T-helper 1 cell treated with Interleukin-12 subunit alpha and Interleukin-12 subunit beta and Interleukin-4 antibody, amounts not matched to agents 30 μg/mL and 1 μg/mL, for 36 hours (primary cell): ENCODE results near the gene MIS18BP1.
"Not testable (repeated sequence)": the region's sequence is repeated elsewhere in the genome, so short reads cannot be mapped to it uniquely, and the experiment has no call there.

ENCODE experiments used
- H3K27ac Mint-ChIP-seq: one replicate; pipeline ENCODE4 v1.8.0; 2021; ENCODE audit warnings: mild to moderate bottlenecking, mixed read lengths
- H3K27me3 Mint-ChIP-seq: one replicate; pipeline ENCODE4 v1.8.0; 2021; ENCODE audit warnings: low read depth, mixed read lengths
- H3K36me3 Mint-ChIP-seq: one replicate; pipeline ENCODE4 v1.8.0; 2021; ENCODE audit warnings: low read depth, mixed read lengths
- H3K4me1 Mint-ChIP-seq: one replicate; pipeline ENCODE4 v1.8.0; 2021; ENCODE audit warnings: low read depth, mixed read lengths
- H3K4me3 Mint-ChIP-seq: one replicate; pipeline ENCODE4 v1.8.0; 2021; ENCODE audit warnings: mild to moderate bottlenecking, moderate library complexity, mixed read lengths
- H3K9me3 Mint-ChIP-seq: one replicate; pipeline ENCODE4 v1.8.0; 2021; ENCODE audit warnings: mixed read lengths

Gene MIS18BP1

DNA sequence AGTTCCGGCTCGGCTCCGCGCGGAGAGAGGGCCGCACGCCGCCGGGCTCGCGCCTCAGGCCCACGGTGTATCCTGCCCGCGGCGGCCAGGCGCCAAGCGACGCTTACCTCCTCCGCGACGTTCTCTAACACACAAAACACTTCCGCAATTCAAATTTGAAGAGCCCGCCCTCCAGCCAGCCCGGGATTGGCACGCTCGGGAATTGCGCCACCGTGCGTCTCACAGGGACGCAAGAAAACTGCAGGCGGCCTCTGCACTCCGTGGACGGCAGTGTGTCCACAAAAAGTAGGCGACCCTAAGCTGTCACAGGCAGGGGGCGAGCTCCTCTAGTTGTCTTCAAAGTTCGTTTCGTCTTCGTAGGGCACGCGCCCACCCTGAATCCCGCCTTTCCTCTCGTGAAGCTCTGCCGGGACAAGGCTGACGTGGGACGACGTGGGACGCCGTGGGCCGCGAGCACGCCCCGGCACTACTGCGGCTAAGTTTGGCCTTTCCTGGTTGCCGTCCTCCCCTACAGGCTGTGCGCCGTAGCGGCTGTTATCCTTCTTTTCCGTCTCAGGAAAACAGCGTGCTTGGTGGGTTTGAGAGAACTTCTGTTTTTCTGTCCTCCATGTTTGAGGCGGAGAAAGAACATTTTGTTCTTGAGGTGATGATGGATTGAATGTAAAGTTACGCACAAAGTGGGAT lies at the start of gene MIS18BP1:
MIS18BP1 (minus strand) TSS at position 133 of the 684 bp plus-strand sequence. CDS start 5,916 bp downstream, outside the sequence.
- Mint-ChIP-seq H3K36me3 (peaks cover 6% of the 10 kb centered on the region), H3K27ac (peak within 1 kb of the TSS; percentile 98), H3K9me3 (peaks cover 16% of the 10 kb centered on the region), H3K4me1 (peaks cover 15% of the 10 kb centered on the region), H3K27me3 (peaks cover 4% of the 10 kb centered on the region), H3K4me3 (peak within 1 kb of the TSS; percentile 95)

DNA sequence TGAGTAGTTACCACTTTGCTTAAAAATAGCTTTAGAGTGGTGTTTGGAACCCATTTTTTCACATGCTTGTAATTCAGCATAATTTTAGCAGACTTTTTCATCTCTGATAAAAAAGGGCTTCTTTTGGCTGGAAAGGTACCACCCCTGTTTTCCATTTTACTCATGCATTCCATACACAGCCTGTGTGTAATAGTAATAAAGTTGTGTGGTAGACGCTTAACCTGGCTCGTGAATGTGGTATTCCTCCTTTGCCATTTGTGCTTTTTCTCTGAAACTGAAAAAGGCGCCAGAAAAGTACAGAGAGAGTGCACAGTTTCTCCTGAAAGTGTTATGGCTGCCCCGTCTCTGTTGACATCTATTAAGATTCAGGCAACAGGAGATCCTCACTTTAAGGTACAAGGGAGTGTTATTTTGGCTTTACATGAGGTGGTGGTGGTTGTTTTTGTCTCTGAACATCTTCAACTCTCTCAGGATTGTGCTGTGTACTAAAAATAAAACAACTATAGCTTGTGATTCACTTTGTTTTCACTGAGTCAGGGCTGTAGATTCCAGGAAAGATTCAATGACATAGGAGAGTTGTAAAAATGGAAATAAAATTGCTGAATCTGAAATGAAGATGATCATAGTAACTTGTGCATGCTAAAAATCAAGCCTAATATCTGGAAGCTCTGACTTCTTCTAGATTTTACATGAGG lies 45.6 kb upstream of the MIS18BP1 start:
- Mint-ChIP-seq H3K4me3 (no peak overlapping the region), H3K27ac (no peak overlapping the region), H3K9me3 (no peaks in the 10 kb centered on the region), H3K4me1 (peaks cover 4% of the 10 kb centered on the region), H3K27me3 (no peaks in the 10 kb centered on the region), H3K36me3 (no peaks in the 10 kb centered on the region)

DNA sequence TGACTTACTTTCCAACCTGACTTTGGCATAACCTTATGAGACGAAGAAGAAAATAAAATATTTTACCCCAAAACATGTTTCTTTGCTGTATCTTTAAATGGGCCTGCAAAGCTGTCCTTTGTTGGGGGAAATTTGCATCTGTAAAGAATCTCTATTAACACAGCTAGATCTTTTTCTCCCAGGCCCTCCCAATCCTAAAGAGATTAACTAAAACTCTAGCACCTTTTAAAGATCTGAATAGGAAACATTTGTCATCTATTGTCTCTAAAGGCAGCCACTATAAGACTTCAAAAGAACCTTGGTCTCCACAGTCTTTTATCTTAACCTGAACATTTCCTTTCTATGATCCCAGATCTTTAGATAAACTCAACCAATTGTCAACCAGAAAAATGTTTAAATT lies 41.8 kb upstream of the MIS18BP1 start:
- Mint-ChIP-seq H3K4me1 (peaks cover 10% of the 10 kb centered on the region), H3K9me3 (peaks cover 11% of the 10 kb centered on the region)
- H3K4me3 Mint-ChIP-seq, H3K36me3 Mint-ChIP-seq, H3K27ac Mint-ChIP-seq, H3K27me3 Mint-ChIP-seq: not testable (repeated sequence)

DNA sequence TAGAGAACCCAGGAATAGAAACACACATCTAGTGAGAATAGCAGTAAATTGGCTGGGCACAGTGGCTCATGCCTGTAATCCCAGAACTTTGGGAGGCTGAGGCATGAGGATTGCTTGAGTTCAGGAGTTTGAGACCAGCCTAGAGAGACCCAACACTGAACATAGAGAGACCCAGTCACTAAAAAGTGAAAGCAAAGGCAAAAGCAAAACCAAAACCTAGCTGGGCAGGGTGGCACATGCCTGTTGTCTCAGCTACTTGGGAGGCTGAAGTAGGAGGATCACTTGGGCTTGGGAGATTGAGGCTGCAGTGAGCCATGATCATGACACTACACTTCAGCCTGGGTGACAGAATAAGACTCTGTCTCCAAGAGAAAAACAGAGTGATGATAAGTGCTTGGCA lies 37.5 kb upstream of the MIS18BP1 start:
- Mint-ChIP-seq H3K36me3 (no peaks in the 10 kb centered on the region), H3K4me1 (peaks cover 7% of the 10 kb centered on the region), H3K9me3 (peaks cover 11% of the 10 kb centered on the region), H3K4me3 (no peak overlapping the region), H3K27ac (no peak overlapping the region), H3K27me3 (no peaks in the 10 kb centered on the region)

DNA sequence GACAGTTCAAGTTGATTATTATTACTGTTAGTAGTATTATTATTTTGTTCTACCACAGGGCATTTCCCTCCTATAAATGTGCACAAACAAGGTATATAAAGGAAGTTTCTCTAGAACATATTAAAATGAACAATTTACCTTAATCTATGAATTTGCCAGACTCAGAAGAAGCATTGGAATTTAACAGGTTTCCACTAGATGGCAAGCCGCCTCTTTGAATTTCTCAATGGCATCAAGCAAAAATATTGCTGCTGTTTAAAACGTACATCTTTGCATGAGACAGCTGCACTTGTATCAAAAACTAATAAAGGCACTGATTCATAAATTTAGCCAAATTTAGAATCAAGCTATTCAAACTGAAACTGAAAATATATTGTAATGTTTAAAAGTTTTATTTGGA lies 34.6 kb upstream of the MIS18BP1 start:
- H3K4me1 Mint-ChIP-seq = peaks cover 7% of the 10 kb centered on the region
- H3K36me3 Mint-ChIP-seq = no peaks in the 10 kb centered on the region
- no peaks in the 10 kb centered on the region for H3K27me3 Mint-ChIP-seq
- H3K9me3 Mint-ChIP-seq = peaks cover 11% of the 10 kb centered on the region
- H3K4me3 Mint-ChIP-seq = no peak overlapping the region
- H3K27ac Mint-ChIP-seq = no peak overlapping the region

DNA sequence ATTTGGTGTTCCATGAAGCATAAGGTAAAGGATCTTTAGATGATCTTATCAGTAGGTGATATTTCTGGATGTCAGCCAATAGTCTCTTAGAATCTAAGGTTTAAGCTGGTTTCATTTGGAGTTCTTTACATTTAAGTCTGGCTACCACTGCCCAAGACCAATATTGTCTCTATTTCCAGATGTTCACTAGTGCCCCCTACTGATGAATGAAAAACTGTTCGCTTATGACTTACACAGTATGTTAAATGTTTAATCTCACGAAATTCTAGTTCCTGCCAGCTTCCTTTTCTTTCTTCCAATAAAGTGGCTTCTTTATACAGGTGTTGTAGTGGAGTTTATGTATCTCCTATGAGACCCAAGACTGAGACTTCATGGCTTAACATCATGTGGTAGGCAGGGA lies 31.8 kb upstream of the MIS18BP1 start:
- no peaks in the 10 kb centered on the region for H3K27me3 Mint-ChIP-seq
- no peak overlapping the region for H3K27ac Mint-ChIP-seq
- H3K9me3 Mint-ChIP-seq = peaks cover 19% of the 10 kb centered on the region
- no peaks in the 10 kb centered on the region for H3K4me1 Mint-ChIP-seq
- no peak overlapping the region for H3K4me3 Mint-ChIP-seq
- no peaks in the 10 kb centered on the region for H3K36me3 Mint-ChIP-seq

DNA sequence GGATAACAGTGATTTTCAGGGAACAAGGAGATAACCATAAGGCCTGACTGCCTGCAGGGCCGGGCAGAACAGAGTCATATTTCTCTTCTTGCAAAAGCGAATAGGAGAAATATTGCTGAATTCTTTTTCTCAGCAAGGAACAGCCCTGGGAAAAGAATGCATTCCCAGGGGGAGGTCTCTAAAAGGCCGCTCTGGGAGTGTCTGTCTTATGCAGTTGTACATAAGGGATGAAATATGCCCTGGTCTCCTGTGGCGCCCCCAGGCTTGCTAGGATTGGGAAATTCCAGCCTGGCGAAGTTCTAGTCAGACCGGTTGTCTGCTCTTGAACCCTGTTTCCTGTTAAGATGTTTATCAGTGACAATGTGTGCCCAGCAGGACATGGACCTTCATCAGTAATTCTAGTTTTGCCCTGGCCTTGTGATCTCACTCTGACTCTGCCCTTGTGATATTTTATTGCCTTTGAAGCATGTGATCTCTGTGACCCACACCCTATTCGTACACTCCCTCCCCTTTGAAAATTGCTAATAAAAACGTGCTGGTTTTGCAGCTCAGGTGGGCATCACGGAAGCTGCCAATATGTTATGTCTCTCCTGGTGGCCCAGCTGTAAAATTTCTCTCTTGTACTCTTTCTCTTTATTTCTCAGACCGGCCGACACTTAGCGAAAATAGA lies 28.9 kb upstream of the MIS18BP1 start:
- H3K36me3 Mint-ChIP-seq, H3K27ac Mint-ChIP-seq, H3K4me3 Mint-ChIP-seq, H3K4me1 Mint-ChIP-seq, H3K27me3 Mint-ChIP-seq: not testable (repeated sequence)
- H3K9me3 Mint-ChIP-seq = peaks cover 19% of the 10 kb centered on the region

DNA sequence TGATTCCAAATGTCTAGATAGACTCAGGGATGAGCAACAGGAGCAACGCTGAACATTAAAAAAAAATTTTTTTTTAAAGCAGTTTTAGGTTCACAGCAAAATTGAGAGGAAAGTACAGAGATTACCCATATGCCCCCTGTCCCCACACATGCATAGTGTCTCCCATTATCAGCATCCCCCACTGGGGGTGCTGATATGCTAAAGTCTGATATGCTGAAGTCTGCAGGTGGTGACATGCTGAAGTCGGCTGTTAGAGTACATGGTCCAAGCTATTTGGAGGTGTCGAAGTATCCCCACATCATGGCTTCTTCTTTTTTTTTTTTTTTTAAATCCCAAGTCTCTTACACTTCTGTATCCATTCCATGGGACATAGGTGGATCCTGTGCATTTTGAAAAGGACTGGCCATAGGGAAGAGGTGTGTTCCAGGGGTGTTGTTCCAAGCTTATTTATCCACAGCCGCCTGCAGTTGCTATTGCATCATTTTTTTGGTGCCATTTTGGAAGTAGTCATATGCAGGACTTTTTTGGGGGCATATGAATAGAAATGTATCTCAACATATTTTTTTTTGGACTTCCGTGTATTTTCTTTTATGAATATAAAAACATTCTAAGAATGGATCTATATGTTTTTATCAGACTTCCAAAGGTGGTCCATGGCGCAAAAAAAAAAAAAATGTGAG lies 19.0 kb upstream of the MIS18BP1 start:
- Mint-ChIP-seq H3K36me3 (no peaks in the 10 kb centered on the region), H3K4me1 (peaks cover 1% of the 10 kb centered on the region), H3K27ac (no peak overlapping the region), H3K27me3 (no peaks in the 10 kb centered on the region), H3K4me3 (no peak overlapping the region), H3K9me3 (no peaks in the 10 kb centered on the region)

DNA sequence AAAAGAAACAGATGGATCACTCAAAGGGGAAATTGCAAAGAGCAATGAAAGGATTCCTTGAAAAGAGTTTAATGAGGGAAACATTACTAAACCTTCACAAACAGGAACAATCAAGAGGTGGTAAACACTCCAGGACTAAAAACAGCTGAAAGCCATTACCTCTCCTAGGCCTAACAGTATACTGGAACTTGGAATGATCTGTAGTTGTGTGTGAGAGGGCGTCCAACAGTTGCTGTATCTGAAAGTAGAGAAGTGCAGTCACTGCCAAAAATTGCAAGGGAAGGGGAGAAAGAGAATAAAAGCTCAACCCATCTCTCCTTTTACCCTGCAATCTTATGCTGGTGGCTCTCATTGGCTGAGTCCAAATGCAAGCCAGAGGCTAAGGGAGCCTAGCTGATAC lies 17.0 kb upstream of the MIS18BP1 start:
- Mint-ChIP-seq H3K9me3 (no peaks in the 10 kb centered on the region), H3K27ac (no peak overlapping the region), H3K36me3 (no peaks in the 10 kb centered on the region), H3K27me3 (no peaks in the 10 kb centered on the region), H3K4me3 (no peak overlapping the region), H3K4me1 (peaks cover 1% of the 10 kb centered on the region)

DNA sequence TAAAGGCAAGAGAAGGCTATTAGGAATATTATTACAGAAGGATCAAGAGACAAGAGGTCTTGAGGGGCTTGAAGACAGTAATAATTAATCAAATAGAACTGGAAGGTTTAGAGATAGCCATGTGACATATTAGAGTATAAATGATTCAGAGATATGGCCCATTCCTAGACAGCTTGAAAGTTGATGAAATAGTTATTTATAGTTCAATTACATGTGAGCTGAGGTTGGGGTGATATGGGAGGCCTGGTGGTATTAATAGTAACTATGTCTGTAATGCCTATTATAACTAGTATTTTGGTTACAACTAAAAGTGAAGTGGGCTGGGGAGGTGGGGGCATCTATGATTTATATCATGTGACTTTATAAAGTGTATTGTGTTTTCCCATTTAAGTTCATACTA lies 14.1 kb upstream of the MIS18BP1 start:
- Mint-ChIP-seq H3K9me3 (no peaks in the 10 kb centered on the region), H3K4me1 (peaks cover 1% of the 10 kb centered on the region), H3K4me3 (no peak overlapping the region), H3K36me3 (no peaks in the 10 kb centered on the region), H3K27me3 (peaks cover 4% of the 10 kb centered on the region), H3K27ac (no peak overlapping the region)

DNA sequence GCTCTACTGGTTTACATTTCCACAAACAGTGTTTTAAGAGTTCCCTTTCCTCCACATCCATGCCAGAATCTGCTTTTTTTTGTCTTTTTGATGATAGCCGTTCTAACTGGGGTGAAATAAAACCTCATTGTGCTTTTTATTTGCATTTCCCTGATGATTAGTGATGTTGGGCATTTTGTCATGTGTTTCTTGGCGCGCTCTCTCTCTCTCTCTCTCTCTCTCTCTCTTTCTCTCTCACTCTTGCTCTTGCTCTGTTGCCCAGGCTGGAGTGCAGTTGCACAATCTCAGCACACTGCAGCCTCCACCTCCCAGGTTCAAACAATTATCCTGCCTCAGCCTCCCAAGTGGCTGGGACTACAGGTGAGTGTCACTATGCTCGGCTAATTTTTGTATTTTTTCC lies 9.6 kb upstream of the MIS18BP1 start:
- H3K27ac Mint-ChIP-seq = no peak overlapping the region
- no peaks in the 10 kb centered on the region for H3K4me1 Mint-ChIP-seq
- no peak overlapping the region for H3K4me3 Mint-ChIP-seq
- H3K9me3 Mint-ChIP-seq = peaks cover 28% of the 10 kb centered on the region
- peaks cover 13% of the 10 kb centered on the region for H3K27me3 Mint-ChIP-seq
- peaks cover 8% of the 10 kb centered on the region for H3K36me3 Mint-ChIP-seq

DNA sequence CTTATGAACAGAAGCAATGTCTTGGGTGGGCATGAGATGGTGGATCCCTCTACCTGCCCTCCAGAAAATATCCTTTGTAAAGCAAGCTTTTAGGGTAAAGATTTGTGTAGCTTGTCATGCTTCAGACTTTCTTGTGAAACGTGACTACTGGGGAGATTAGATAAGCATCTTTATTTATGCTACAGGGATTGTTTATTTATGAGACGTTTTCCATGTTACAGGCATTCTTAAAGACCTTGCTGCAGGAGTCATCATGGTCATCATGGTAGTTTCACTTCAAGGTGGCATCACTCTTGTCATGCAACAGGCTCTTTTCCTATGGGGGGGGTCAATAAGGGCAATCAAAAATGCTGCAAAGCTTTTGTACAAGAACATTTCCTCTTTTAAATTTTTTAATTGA lies 8.2 kb upstream of the MIS18BP1 start:
- Mint-ChIP-seq H3K4me3 (no peak overlapping the region), H3K36me3 (peaks cover 10% of the 10 kb centered on the region), H3K9me3 (peaks cover 35% of the 10 kb centered on the region), H3K27ac (no peak overlapping the region), H3K4me1 (no peaks in the 10 kb centered on the region), H3K27me3 (peaks cover 13% of the 10 kb centered on the region)

DNA sequence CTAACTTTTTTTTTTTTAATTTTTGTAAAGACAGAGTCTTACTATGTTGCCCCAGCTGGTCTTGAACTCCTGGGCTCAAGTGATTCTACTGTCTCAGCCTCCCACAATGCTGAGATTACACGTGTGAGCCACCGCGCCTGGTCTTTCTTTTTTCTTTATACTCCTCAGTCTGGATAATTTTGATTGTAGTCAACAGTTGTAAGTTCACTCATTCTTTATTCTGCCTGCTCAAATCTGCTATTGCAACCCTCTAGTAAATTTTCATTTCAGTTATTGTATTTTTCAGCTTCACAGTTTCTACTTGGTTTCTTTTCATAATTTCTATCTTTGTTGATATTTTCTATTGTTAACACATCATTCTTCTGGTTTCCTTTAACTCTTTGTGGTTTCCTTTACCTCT lies 5.8 kb upstream of the MIS18BP1 start:
- Mint-ChIP-seq H3K27ac (no peak overlapping the region), H3K4me3 (no peak overlapping the region), H3K9me3 (peaks cover 39% of the 10 kb centered on the region), H3K27me3 (peaks cover 17% of the 10 kb centered on the region), H3K36me3 (peaks cover 10% of the 10 kb centered on the region), H3K4me1 (no peaks in the 10 kb centered on the region)

DNA sequence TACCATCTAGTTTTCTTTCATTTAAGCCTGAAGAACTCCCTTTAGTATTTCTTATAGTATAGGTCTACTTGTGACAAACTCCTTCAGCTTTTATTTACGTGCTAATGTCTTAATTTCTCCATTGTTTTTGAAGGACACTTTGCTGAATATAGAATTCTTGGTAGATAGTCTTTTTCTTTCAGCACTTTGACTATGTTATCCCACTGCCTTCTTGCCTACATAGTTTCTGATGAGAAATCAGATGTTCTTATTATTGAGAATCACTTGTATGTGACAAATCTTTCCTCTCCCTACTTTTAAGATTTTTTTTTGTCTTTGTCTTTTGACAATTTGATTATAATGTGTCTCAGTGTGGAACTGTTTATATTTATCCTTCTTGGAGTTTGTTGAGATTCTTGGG lies 5.1 kb upstream of the MIS18BP1 start:
- Mint-ChIP-seq H3K27me3 (peaks cover 13% of the 10 kb centered on the region), H3K27ac (no peak overlapping the region), H3K9me3 (peaks cover 39% of the 10 kb centered on the region), H3K4me1 (peaks cover 2% of the 10 kb centered on the region), H3K4me3 (no peak overlapping the region), H3K36me3 (peaks cover 10% of the 10 kb centered on the region)
